Esophagus squamous epithelium (tissue), 5 donors: ENCODE results near the gene CRNKL1. TPM values are rescaled to one million over a fixed set of nuclear protein-coding genes. Genes with fewer than 3 reads are reported as not detected.

Source experiments
- DNase-seq: peaks from one replicate; lab custom pipeline; 2025; lab: John Stamatoyannopoulos, UW
- H3K27ac ChIP-seq, 4 donors: fragments of 200-600 bp; sonication (generic); one replicate each; pipeline ENCODE4 v1.5.1; 2016 to 2019; ENCODE audit warnings: mild to moderate bottlenecking in 1 of 4
- H3K27me3 ChIP-seq, 4 donors: fragments of 200-600 bp; sonication (generic); 1 replicate in 3 of 4; 2 replicates in 1 of 4; pipeline versions ENCODE4 v1.5.1 to v1.6.0; 2017 to 2021; ENCODE audit warnings: antibody characterized with exemption in 1 of 4
- H3K36me3 ChIP-seq, 3 donors: fragments of 200-600 bp; sonication (generic); one replicate each; pipeline ENCODE4 v1.5.1; 2016 to 2019
- H3K4me1 ChIP-seq, 3 donors: fragments of 200-600 bp; sonication (generic); one replicate each; pipeline ENCODE4 v1.5.1; 2017 to 2019
- H3K4me3 ChIP-seq, 4 donors: fragments of 200-600 bp; sonication (generic); 1 replicate in 3 of 4; 2 replicates in 1 of 4; pipeline ENCODE4 v1.5.1; 2016 to 2019; ENCODE audit warnings: mild to moderate bottlenecking in 2 of 4, moderate library complexity in 1 of 4
- H3K9me3 ChIP-seq, 3 donors: fragments of 200-600 bp; sonication (generic); one replicate each; pipeline ENCODE4 v1.5.1; 2016 to 2019
- CTCF ChIP-seq, 6 experiments: fragments of 450-650 bp in 4 of 6; fragments of 200-600 bp in 2 of 6; sonication (generic) in 2 of 6; IDR thresholded peaks; one replicate each; pipeline ENCODE4 v1.5.1; 2016 to 2019; ENCODE audit warnings: antibody characterized with exemption in 6 of 6, mild to moderate bottlenecking in 4 of 6, moderate library complexity in 4 of 6
- POLR2A ChIP-seq, 4 donors: fragments of 450-650 bp; IDR thresholded peaks; one replicate each; pipeline ENCODE4 v1.6.1; 2017; ENCODE audit warnings: antibody characterized with exemption in 4 of 4, mild to moderate bottlenecking in 4 of 4, moderate library complexity in 3 of 4
- WGBS, 2 donors: methylation state at CpG; one replicate each; pipeline ENCODE4 v1.1.5; 2018; 5-methylcytosine and 5-hydroxymethylcytosine counted together
- intact Hi-C: fragments of 100-400 bp; cut with DNase I; formaldehyde crosslinking; loops from one replicate; pipeline ENCODE4 v1.15.0; 2022
- total RNA-seq, 4 donors: library from RNA; depleted of rRNA; stranded (reverse); fragments of >200 nt; gene quantifications; one replicate each; pipeline ENCODE4 v1.1.0, GENCODE V29; 2016
- donor health status: DM: yes; HTN: yes; CAD: no.

CRNKL1 gene
- total RNA-seq, 4 donors from 2014 or later = 9.3 to 19.4 (median 15.8) TPM

DNA sequence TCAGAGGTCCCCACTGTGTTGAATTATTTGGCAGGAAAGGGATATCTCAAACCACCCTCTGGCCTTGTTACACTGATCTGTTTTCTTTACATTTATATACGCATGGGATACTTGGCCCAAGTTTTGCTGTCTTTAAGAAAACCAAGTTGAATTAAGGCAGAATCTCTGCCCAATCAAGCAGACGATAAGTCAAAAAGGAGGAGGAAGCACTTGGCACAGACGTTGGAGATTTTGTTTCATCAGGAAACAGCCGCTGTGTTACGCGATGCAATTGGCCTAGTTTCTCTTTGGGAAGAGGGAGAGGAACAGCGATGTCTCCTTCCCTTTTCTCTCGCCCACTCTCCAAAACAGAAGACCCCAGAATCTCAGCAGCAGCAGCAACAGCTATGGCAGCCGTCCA, 55.3 kb downstream of the CRNKL1 start:
- DNase-seq = no peak
- Histone ChIP-seq H3K27me3 (no peaks in the 10 kb centered on the region), H3K36me3 (peaks cover 19 to 72% (median 20%) of the 10 kb centered on the region in 3 donors), H3K4me1 (peaks cover 20 to 89% (median 40%) of the 10 kb centered on the region in 3 donors), H3K4me3 (no peak overlapping the region), H3K27ac (peak overlapping the region in 3 of 4 donors; percentile 54 to 89 (median 66)), H3K9me3 (no peaks in the 10 kb centered on the region)
- intact Hi-C loops = loop anchor here (10.0 kb wide), 1 partner anchor 212 kb away; no protein-coding TSS in a partner anchor
- WGBS, 2 donors = 42 to 54% methylated on average over 9 of the region's 9 CpGs
- no peak for TF ChIP-seq CTCF (IDR thresholded peaks at IDR 0.05)
- no peak for TF ChIP-seq POLR2A (IDR thresholded peaks at IDR 0.05)

DNA sequence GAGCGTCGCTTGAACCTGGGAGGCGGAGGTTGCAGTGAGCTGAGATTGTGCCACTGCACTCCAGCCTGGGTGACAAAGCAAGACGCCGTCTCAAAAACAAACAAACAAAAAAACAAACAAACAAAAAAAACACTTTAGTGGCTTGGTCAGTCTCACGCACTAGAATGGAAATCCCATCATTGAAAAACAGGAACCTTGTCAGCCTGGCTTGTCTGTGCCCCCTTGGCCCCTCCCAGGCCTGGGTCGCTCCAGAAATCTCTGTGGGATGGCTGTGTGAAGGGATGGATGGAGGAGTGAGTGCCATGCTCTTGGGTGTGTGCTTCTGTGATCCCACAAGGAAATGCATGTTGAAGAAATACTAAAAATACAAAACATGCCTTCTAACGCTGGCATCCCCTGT, 56.0 kb downstream of the CRNKL1 start:
- DNase-seq = no peak
- intact Hi-C loops = loop anchor here (10.0 kb wide), 1 partner anchor 211 kb away; no protein-coding TSS in a partner anchor
- no peak for TF ChIP-seq POLR2A (IDR thresholded peaks at IDR 0.05)
- TF ChIP-seq CTCF (IDR thresholded peaks at IDR 0.05) = no peak
- no peak overlapping the region for H3K4me3 ChIP-seq
- peaks cover 20 to 90% (median 46%) of the 10 kb centered on the region in 3 donors for H3K4me1 ChIP-seq
- H3K27ac ChIP-seq = peak overlapping the region in 3 of 4 donors; percentile 54 to 89 (median 66)
- H3K36me3 ChIP-seq = peaks cover 19 to 72% (median 20%) of the 10 kb centered on the region in 3 donors
- H3K27me3 ChIP-seq = no peaks in the 10 kb centered on the region
- no peaks in the 10 kb centered on the region for H3K9me3 ChIP-seq
- 73 to 76% methylated on average over 5 to 7 of the region's 8 CpGs for WGBS, 2 donors

GRCh38 chr20:19995220-19995863, 56.9 kb downstream of the CRNKL1 start:
- H3K36me3 ChIP-seq = peaks cover 11 to 72% (median 19%) of the 10 kb centered on the region in 3 donors
- intact Hi-C loops = loop anchor here (10.0 kb wide), 1 partner anchor 211 kb away; no protein-coding TSS in a partner anchor
- TF ChIP-seq CTCF (IDR thresholded peaks at IDR 0.05) (peak; percentile 63 to 84 (median 74)), POLR2A (IDR thresholded peaks at IDR 0.05) (no peak)
- no peaks in the 10 kb centered on the region for H3K9me3 ChIP-seq
- DNase-seq = no peak
- no peaks in the 10 kb centered on the region for H3K27me3 ChIP-seq
- no peak overlapping the region for H3K4me3 ChIP-seq
- WGBS, 2 donors = 21 to 32% methylated on average over 5 of the region's 5 CpGs
- H3K4me1 ChIP-seq = peaks cover 20 to 93% (median 51%) of the 10 kb centered on the region in 3 donors
- peak overlapping the region in 2 of 4 donors; percentile 88 to 89 for H3K27ac ChIP-seq

DNA sequence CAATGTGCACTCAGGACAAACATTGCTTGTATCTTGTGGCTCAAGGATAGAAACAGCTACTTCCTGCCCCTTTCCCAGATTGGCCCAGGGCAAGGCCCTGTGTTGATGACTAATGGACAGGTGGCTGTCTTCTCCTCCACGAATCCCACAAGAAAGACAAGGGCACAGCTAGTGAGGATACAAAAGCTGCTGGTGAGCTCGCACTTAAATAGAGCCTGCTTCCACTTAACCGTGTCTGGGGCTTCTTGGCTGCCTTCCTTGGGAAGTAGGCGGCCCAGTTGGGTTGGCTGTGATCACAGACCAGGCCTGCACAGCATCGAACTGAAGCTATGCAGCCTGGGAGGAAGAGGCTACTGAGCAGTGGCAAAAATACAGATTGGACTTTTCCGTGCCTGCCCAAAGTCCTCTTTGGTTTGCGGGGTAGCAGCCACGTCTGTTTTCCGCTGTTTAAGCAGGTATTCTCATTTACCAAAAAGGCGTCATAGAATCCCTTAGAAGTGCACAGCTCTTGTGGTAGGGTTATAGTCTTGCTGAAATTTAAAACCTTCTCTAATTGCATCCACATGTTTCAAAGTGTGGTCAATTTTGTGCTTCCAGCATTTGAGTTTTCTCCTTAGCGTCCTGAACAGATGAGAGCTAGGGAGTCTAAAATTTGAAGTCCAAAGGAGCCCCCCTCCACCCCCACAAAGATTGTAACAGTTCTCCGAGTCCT, 58.2 kb downstream of the CRNKL1 start:
- Histone ChIP-seq H3K36me3 (peaks cover 10 to 70% (median 16%) of the 10 kb centered on the region in 3 donors), H3K9me3 (no peaks in the 10 kb centered on the region), H3K27ac (peak overlapping the region; percentile 80 to 89 (median 88)), H3K4me3 (peak overlapping the region in 1 of 4 donors; percentile 0), H3K27me3 (no peaks in the 10 kb centered on the region), H3K4me1 (peaks cover 20 to 93% (median 51%) of the 10 kb centered on the region in 3 donors)
- TF ChIP-seq POLR2A (IDR thresholded peaks at IDR 0.05) = no peak
- TF ChIP-seq CTCF (IDR thresholded peaks at IDR 0.05) = no peak
- intact Hi-C loops = loop anchor here (10.0 kb wide), 1 partner anchor 209 kb away; no protein-coding TSS in a partner anchor
- WGBS, 2 donors = 53 to 64% methylated on average over 6 to 10 of the region's 12 CpGs
- no peak for DNase-seq
